RWPE2 (cell line): ENCODE measurements around the gene TTLL8.

ENCODE experiments used
- ATAC-seq: fragments of 200-7000 bp; cut with Tn5 transposase; 3 replicates; pipeline ENCODE4 v1.9.1; 2021; ENCODE audit warnings: low read depth
- DNase-seq: peaks from one replicate; pipeline ENCODE4 v3.0.0-alpha.2; 2020; ENCODE audit warnings: low spot score
- H3K27ac ChIP-seq: fragments of 450-650 bp; 2 replicates; pipeline ENCODE4 v1.5.1; 2017; ENCODE audit warnings: mild to moderate bottlenecking; ENCODE audit not compliant: poor library complexity, severe bottlenecking
- H3K27me3 ChIP-seq: fragments of 250-450 bp; sonication (Bioruptor Pico); 2 replicates; pipeline ENCODE4 v1.5.1; 2021; ENCODE audit warnings: mild to moderate bottlenecking, moderate library complexity; ENCODE audit not compliant: insufficient read depth, poor library complexity, severe bottlenecking
- H3K36me3 ChIP-seq: fragments of 250-450 bp; sonication (Bioruptor Pico); 2 replicates; pipeline ENCODE4 v1.5.1; 2020; ENCODE audit warnings: low read depth, mild to moderate bottlenecking, moderate library complexity
- H3K4me1 ChIP-seq: fragments of 250-450 bp; sonication (Bioruptor Pico); 2 replicates; pipeline ENCODE4 v1.5.1; 2021; ENCODE audit warnings: mild to moderate bottlenecking, moderate library complexity; ENCODE audit not compliant: insufficient read depth, poor library complexity, severe bottlenecking
- H3K4me3 ChIP-seq: fragments of 250-450 bp; sonication (Bioruptor Pico); 2 replicates; pipeline ENCODE4 v1.5.1; 2021; ENCODE audit warnings: mild to moderate bottlenecking, moderate library complexity; ENCODE audit not compliant: severe bottlenecking
- H3K9me3 ChIP-seq: fragments of 250-450 bp; sonication (Bioruptor Pico); 2 replicates; pipeline ENCODE4 v1.5.1; 2021; ENCODE audit warnings: mild to moderate bottlenecking, moderate library complexity; ENCODE audit not compliant: severe bottlenecking
- CTCF ChIP-seq: fragments of 450-650 bp; IDR thresholded peaks from one replicate; pipeline ENCODE4 v1.5.1; 2017; ENCODE audit warnings: mild to moderate bottlenecking, moderate library complexity; ENCODE audit not compliant: poor library complexity, severe bottlenecking

TTLL8 gene

GRCh38 chr22:50044485-50045118 is 13.5 kb downstream of the TTLL8 start:
- DNase-seq: no peak
- no peak for ATAC-seq
- Histone ChIP-seq H3K4me3 (no peak overlapping the region), H3K27me3 (no peaks in the 10 kb centered on the region), H3K4me1 (no peaks in the 10 kb centered on the region), H3K36me3 (no peaks in the 10 kb centered on the region), H3K9me3 (no peaks in the 10 kb centered on the region), H3K27ac (no peak overlapping the region)
- no peak for TF ChIP-seq CTCF

GRCh38 chr22:50041361-50042065 is 16.6 kb downstream of the TTLL8 start:
- TF ChIP-seq CTCF: no peak
- DNase-seq: no peak
- Histone ChIP-seq H3K4me1 (no peaks in the 10 kb centered on the region), H3K27ac (no peak overlapping the region), H3K9me3 (peaks cover 2% of the 10 kb centered on the region), H3K36me3 (no peaks in the 10 kb centered on the region), H3K27me3 (no peaks in the 10 kb centered on the region), H3K4me3 (no peak overlapping the region)
- no peak for ATAC-seq

GRCh38 chr22:50040717-50041116 is 17.4 kb downstream of the TTLL8 start:
- H3K4me3 ChIP-seq: no peak overlapping the region
- H3K4me1 ChIP-seq: no peaks in the 10 kb centered on the region
- ATAC-seq (no peak), DNase-seq (no peak)
- no peak overlapping the region for H3K27ac ChIP-seq
- H3K36me3 ChIP-seq: no peaks in the 10 kb centered on the region
- H3K27me3 ChIP-seq: no peaks in the 10 kb centered on the region
- no peak for TF ChIP-seq CTCF
- peaks cover 2% of the 10 kb centered on the region for H3K9me3 ChIP-seq

- no peaks in the 10 kb centered on the region for H3K36me3 ChIP-seq
- no peak overlapping the region for H3K4me3 ChIP-seq
- H3K4me1 ChIP-seq: no peaks in the 10 kb centered on the region
- peaks cover 2% of the 10 kb centered on the region for H3K9me3 ChIP-seq
- DNase-seq: no peak
- H3K27me3 ChIP-seq: no peaks in the 10 kb centered on the region
- H3K27ac ChIP-seq: no peak overlapping the region
- TF ChIP-seq CTCF: no peak
- ATAC-seq: no peak
Measured at GRCh38 chr22:50039669-50040443, 18.2 kb downstream of the TTLL8 start.
